H9 (cell line): ENCODE results near the gene P3H3. TPM values are rescaled to one million over a fixed set of nuclear protein-coding genes. Genes with fewer than 3 reads are reported as not detected.

Experiments
- DNase-seq: peaks from one replicate; pipeline ENCODE4 v3.0.0-alpha.2; 2017
- H2AFZ ChIP-seq: one replicate; pipeline ENCODE4 v1.6.1; 2013; ENCODE audit warnings: mild to moderate bottlenecking, low read length, control low read depth, moderate library complexity
- H2AK5ac ChIP-seq: 2 replicates; pipeline ENCODE4 v1.6.1; 2013; ENCODE audit warnings: low read length, control low read depth, mixed read lengths; ENCODE audit not compliant: insufficient read length
- H2BK120ac ChIP-seq: one replicate; pipeline ENCODE4 v1.6.1; 2013; ENCODE audit warnings: low read depth, mild to moderate bottlenecking, low read length, control low read depth, inconsistent platforms; ENCODE audit not compliant: poor library complexity, severe bottlenecking
- H2BK12ac ChIP-seq: 2 replicates; pipeline ENCODE4 v1.6.1; 2013; ENCODE audit warnings: low read length, control low read depth, mixed read lengths, low read depth; ENCODE audit not compliant: insufficient read length
- H2BK15ac ChIP-seq: 2 replicates; pipeline ENCODE4 v1.6.1; 2013; ENCODE audit warnings: low read depth, low read length, control low read depth
- H2BK20ac ChIP-seq: one replicate; pipeline ENCODE4 v1.6.1; 2013; ENCODE audit warnings: low read depth, mild to moderate bottlenecking, low read length, control low read depth, inconsistent platforms; ENCODE audit not compliant: poor library complexity, severe bottlenecking
- H2BK5ac ChIP-seq: 2 replicates; pipeline ENCODE4 v1.6.1; 2013; ENCODE audit warnings: low read length, control low read depth, mixed read lengths; ENCODE audit not compliant: insufficient read length
- H3K14ac ChIP-seq: 2 replicates; pipeline ENCODE4 v1.6.1; 2013; ENCODE audit warnings: low read length, control low read depth; ENCODE audit not compliant: insufficient read depth
- H3K18ac ChIP-seq: 2 replicates; pipeline ENCODE4 v1.6.1; 2013; ENCODE audit warnings: low read depth, mild to moderate bottlenecking, mixed read lengths, low read length, control low read depth; ENCODE audit not compliant: insufficient read length
- H3K23ac ChIP-seq: 2 replicates; pipeline ENCODE4 v1.6.1; 2013; ENCODE audit warnings: low read length, control low read depth, mixed read lengths, low read depth; ENCODE audit not compliant: insufficient read length
- H3K23me2 ChIP-seq: 2 replicates; pipeline ENCODE4 v1.6.1; 2013; ENCODE audit warnings: low read depth, mild to moderate bottlenecking, mixed read lengths, low read length, control low read depth; ENCODE audit not compliant: insufficient read length, poor library complexity, severe bottlenecking
- H3K27ac ChIP-seq: 2 replicates; pipeline ENCODE4 v1.5.1; 2013; ENCODE audit warnings: low read length, control low read depth, mixed read lengths, low read depth; ENCODE audit not compliant: insufficient read length
- H3K27me3 ChIP-seq: 2 replicates; pipeline ENCODE4 v1.6.1; 2013; ENCODE audit warnings: low read length, control low read depth, inconsistent platforms; ENCODE audit not compliant: insufficient read depth
- H3K4ac ChIP-seq: 2 replicates; pipeline ENCODE4 v1.6.1; 2013; ENCODE audit warnings: low read depth, mild to moderate bottlenecking, control low read depth, inconsistent platforms, low read length, moderate library complexity
- H3K4me1 ChIP-seq: 2 replicates; pipeline ENCODE4 v1.6.1; 2013; ENCODE audit warnings: low read length, control low read depth, inconsistent platforms; ENCODE audit not compliant: insufficient read depth
- H3K4me2 ChIP-seq: 2 replicates; pipeline ENCODE4 v1.6.1; 2013; ENCODE audit warnings: low read length, control low read depth, mixed read lengths; ENCODE audit not compliant: insufficient read length, insufficient read depth
- H3K56ac ChIP-seq: 2 replicates; pipeline ENCODE4 v1.6.1; 2013; ENCODE audit warnings: low read depth, mild to moderate bottlenecking, mixed read lengths, low read length, control low read depth; ENCODE audit not compliant: insufficient read length
- H3K79me1 ChIP-seq: 2 replicates; pipeline ENCODE4 v1.6.1; 2013; ENCODE audit warnings: low read depth, mild to moderate bottlenecking, moderate library complexity, low read length, control low read depth, inconsistent platforms; ENCODE audit not compliant: insufficient read depth, poor library complexity, severe bottlenecking
- H3K79me2 ChIP-seq: 2 replicates; pipeline ENCODE4 v1.6.1; 2013; ENCODE audit warnings: low read length, control low read depth, inconsistent platforms; ENCODE audit not compliant: insufficient read depth
- H3K9ac ChIP-seq: 2 replicates; pipeline ENCODE4 v1.6.1; 2013; ENCODE audit warnings: low read length, control low read depth, mixed read lengths; ENCODE audit not compliant: insufficient read length; ENCODE audit errors: extremely low read depth
- H3K9me3 ChIP-seq: one replicate; pipeline ENCODE4 v1.6.1; 2013; ENCODE audit warnings: low read depth, low read length, inconsistent platforms; ENCODE audit not compliant: control insufficient read depth
- H3T11ph ChIP-seq: one replicate; pipeline ENCODE4 v1.6.1; 2013; ENCODE audit warnings: mild to moderate bottlenecking, low read length, control low read depth, inconsistent platforms
- H4K20me1 ChIP-seq: one replicate; pipeline ENCODE4 v1.6.1; 2013; ENCODE audit not compliant: control insufficient read depth, insufficient read length, insufficient read depth
- H4K5ac ChIP-seq: 2 replicates; pipeline ENCODE4 v1.6.1; 2013; ENCODE audit warnings: low read depth, mild to moderate bottlenecking, mixed read lengths, low read length, control low read depth; ENCODE audit not compliant: insufficient read length
- H4K8ac ChIP-seq: replicated peaks from 2 replicates; pipeline ENCODE4 v1.6.1; 2013; ENCODE audit warnings: low read length, control low read depth, mixed read lengths, low read depth; ENCODE audit not compliant: insufficient read length
- H4K91ac ChIP-seq: 2 replicates; pipeline ENCODE4 v1.6.1; 2013; ENCODE audit warnings: low read depth, mild to moderate bottlenecking, moderate library complexity, mixed read lengths, low read length, control low read depth; ENCODE audit not compliant: insufficient read length
- H3K27ac Mint-ChIP-seq, 3 experiments: 2 replicates in 2 of 3; 3 replicates in 1 of 3; pipeline ENCODE4 v1.8.0; 2020 to 2021; ENCODE audit warnings: mixed read lengths in 3 of 3, mild to moderate bottlenecking in 1 of 3, moderate library complexity in 1 of 3
- H3K27me3 Mint-ChIP-seq: 2 replicates; pipeline ENCODE4 v1.8.0; 2021; ENCODE audit warnings: low read depth, mild to moderate bottlenecking, moderate library complexity, mixed read lengths
- H3K36me3 Mint-ChIP-seq, 3 experiments: 2 replicates in 2 of 3; 3 replicates in 1 of 3; pipeline ENCODE4 v1.8.0; 2020 to 2021; ENCODE audit warnings: low read depth in 3 of 3, mixed read lengths in 3 of 3; ENCODE audit not compliant: insufficient read depth in 1 of 3
- H3K4me1 Mint-ChIP-seq, 2 experiments: 2 replicates each; pipeline ENCODE4 v1.8.0; 2020; ENCODE audit warnings: mixed read lengths in 2 of 2
- H3K4me3 Mint-ChIP-seq, 2 experiments: 2 replicates in 1 of 2; 3 replicates in 1 of 2; pipeline ENCODE4 v1.8.0; 2020 to 2021; ENCODE audit warnings: mild to moderate bottlenecking in 2 of 2, mixed read lengths in 2 of 2, moderate library complexity in 1 of 2
- H3K9me3 Mint-ChIP-seq, 2 experiments: 2 replicates in 1 of 2; 3 replicates in 1 of 2; pipeline ENCODE4 v1.8.0; 2020; ENCODE audit warnings: mild to moderate bottlenecking in 2 of 2, mixed read lengths in 2 of 2, moderate library complexity in 1 of 2
- CTCF ChIP-seq: fragments of 200-600 bp; sonication (generic); conservative IDR thresholded peaks from 3 replicates; pipeline ENCODE4 v1.8.0; 2021; ENCODE audit warnings: antibody characterized with exemption, mild to moderate bottlenecking
- WGBS: extraction: QIAGEN DNeasy Blood & Tissue Kit; methylation state at CpG from one replicate; pipeline ENCODE4 v1.1.7; 2013; ENCODE audit warnings: missing lambda C conversion rate, low lambda C conversion rate, mixed read lengths; ENCODE audit not compliant: insufficient read length; ENCODE audit errors: extremely low coverage; 5-methylcytosine and 5-hydroxymethylcytosine counted together
- total RNA-seq: library from RNA; stranded (reverse); gene quantifications from 2 replicates; pipeline ENCODE4 v1.2.1, GENCODE V29; 2021

The P3H3 gene
- total RNA-seq, 1 experiment from 2014 or later, result 55.0 TPM

GRCh38 chr12:6778574-6779550 is 49.3 kb upstream of the P3H3 start:
- Histone ChIP-seq H3K27ac (no peak overlapping the region), H4K20me1 (no peaks in the 10 kb centered on the region), H3K9me3 (no peaks in the 10 kb centered on the region), H3K14ac (peak overlapping the region; percentile 1; the same call in 1 of the 2 replicates), H3K79me2 (no peaks in the 10 kb centered on the region), H3K4ac (no peak overlapping the region), H3K27me3 (peaks cover 5% of the 10 kb centered on the region; the same call in 1 of the 2 replicates), H2BK20ac (no peak overlapping the region), H3T11ph (no peak overlapping the region), H3K79me1 (no peaks in the 10 kb centered on the region), H4K8ac (no peak overlapping the region), H3K23me2 (peaks cover 11% of the 10 kb centered on the region), H2BK5ac (no peak overlapping the region), H3K23ac (no peak overlapping the region), H2BK120ac (no peak overlapping the region), H3K4me1 (no peaks in the 10 kb centered on the region), H3K4me2 (peak overlapping the region; percentile 84), H3K9ac (peak overlapping the region; percentile 1), H3K18ac (no peak overlapping the region), H2BK12ac (no peak overlapping the region), H2AK5ac (no peak overlapping the region), H4K91ac (no peak overlapping the region), H2BK15ac (no peak overlapping the region), H4K5ac (no peak overlapping the region), H3K56ac (no peak overlapping the region), H2AFZ (no peak overlapping the region)
- Mint-ChIP-seq H3K4me3 (peak overlapping the region; percentile 83 to 95), H3K9me3 (peaks cover 0 to 3% of the 10 kb centered on the region in 2 experiments; a peak in 2 of 5 replicates), H3K27me3 (peaks cover 43% of the 10 kb centered on the region), H3K4me1 (peaks cover 35 to 42% of the 10 kb centered on the region in 2 experiments), H3K36me3 (peaks cover 4 to 23% (median 21%) of the 10 kb centered on the region in 3 experiments), H3K27ac (peak overlapping the region; percentile 72 to 93 (median 84))
- peak; percentile 98 for DNase-seq
- WGBS, result no CpG with 5 or more reads among the region's 35 CpGs
- TF ChIP-seq CTCF, result peak; percentile 98
